ENCODE measurements around the gene GABPB1.

The GABPB1 gene

GRCh38 chr15:50355980-50356379 is 982 bp upstream of the GABPB1 start:
- in situ Hi-C loops (cut with HindIII; ENCODE audit: low sequenced_read_pairs): no loop called here
- peak overlapping the region; percentile 70 for H3K4me3 ChIP-seq (ENCODE audit: low read depth, low read length)
- no peak for DNase-seq (ENCODE audit: low read depth, low spot score)
- no peak for TF ChIP-seq CTCF (IDR thresholded peaks at IDR 0.05; ENCODE audit: low read depth, low read length)

GRCh38 chr15:50355619-50355905 is 564 bp upstream of the GABPB1 start:
- peak overlapping the region; percentile 70 for H3K4me3 ChIP-seq (ENCODE audit: low read depth, low read length)
- TF ChIP-seq CTCF (IDR thresholded peaks at IDR 0.05; ENCODE audit: low read depth, low read length): no peak
- in situ Hi-C loops (cut with HindIII; ENCODE audit: low sequenced_read_pairs): no loop called here
- no peak for DNase-seq (ENCODE audit: low read depth, low spot score)

- peak overlapping the region; percentile 70 for H3K4me3 ChIP-seq (ENCODE audit: low read depth, low read length)
- TF ChIP-seq CTCF (IDR thresholded peaks at IDR 0.05; ENCODE audit: low read depth, low read length): no peak
- in situ Hi-C loops (cut with HindIII; ENCODE audit: low sequenced_read_pairs): no loop called here
- peak; percentile 92 for DNase-seq (ENCODE audit: low read depth, low spot score)
Observed at GRCh38 chr15:50353975-50354837, 792 bp downstream of the GABPB1 start.

GRCh38 chr15:50353251-50353974 is 1.6 kb downstream of the GABPB1 start:
- peak; percentile 93 for DNase-seq (ENCODE audit: low read depth, low spot score)
- in situ Hi-C loops (cut with HindIII; ENCODE audit: low sequenced_read_pairs): no loop called here

GRCh38 chr15:50350621-50351020 is 4.4 kb downstream of the GABPB1 start:
- no peak for DNase-seq (ENCODE audit: low read depth, low spot score)
- no peak overlapping the region for H3K4me3 ChIP-seq (ENCODE audit: low read depth, low read length)
- in situ Hi-C loops (cut with HindIII; ENCODE audit: low sequenced_read_pairs): no loop called here
- no peak for TF ChIP-seq CTCF (IDR thresholded peaks at IDR 0.05; ENCODE audit: low read depth, low read length)

More at GRCh38 chr15:50353251-50353974, 1.6 kb downstream of the GABPB1 start:
- H3K4me3 ChIP-seq (ENCODE audit: low read depth, low read length): peak overlapping the region; percentile 70
- no peak for TF ChIP-seq CTCF (IDR thresholded peaks at IDR 0.05; ENCODE audit: low read depth, low read length)

GRCh38 chr15:50345298-50345697 is 9.7 kb downstream of the GABPB1 start:
- no peak for DNase-seq (ENCODE audit: low read depth, low spot score)
- no peak overlapping the region for H3K4me3 ChIP-seq (ENCODE audit: low read depth, low read length)
- in situ Hi-C loops (cut with HindIII; ENCODE audit: low sequenced_read_pairs): no loop called here
- no peak for TF ChIP-seq CTCF (IDR thresholded peaks at IDR 0.05; ENCODE audit: low read depth, low read length)
